Hematopoietic multipotent progenitor cell treated with erythropoietin and hydrocortisone succinate and interleukin-3 and kit ligand, for 17 days (in vitro differentiated cells): ENCODE measurements around the gene UNK.

Experiments
- DNase-seq: peaks from one replicate; pipeline ENCODE4 v3.0.0-alpha.2; 2015; ENCODE audit warnings: low spot score

Gene UNK, protein sequence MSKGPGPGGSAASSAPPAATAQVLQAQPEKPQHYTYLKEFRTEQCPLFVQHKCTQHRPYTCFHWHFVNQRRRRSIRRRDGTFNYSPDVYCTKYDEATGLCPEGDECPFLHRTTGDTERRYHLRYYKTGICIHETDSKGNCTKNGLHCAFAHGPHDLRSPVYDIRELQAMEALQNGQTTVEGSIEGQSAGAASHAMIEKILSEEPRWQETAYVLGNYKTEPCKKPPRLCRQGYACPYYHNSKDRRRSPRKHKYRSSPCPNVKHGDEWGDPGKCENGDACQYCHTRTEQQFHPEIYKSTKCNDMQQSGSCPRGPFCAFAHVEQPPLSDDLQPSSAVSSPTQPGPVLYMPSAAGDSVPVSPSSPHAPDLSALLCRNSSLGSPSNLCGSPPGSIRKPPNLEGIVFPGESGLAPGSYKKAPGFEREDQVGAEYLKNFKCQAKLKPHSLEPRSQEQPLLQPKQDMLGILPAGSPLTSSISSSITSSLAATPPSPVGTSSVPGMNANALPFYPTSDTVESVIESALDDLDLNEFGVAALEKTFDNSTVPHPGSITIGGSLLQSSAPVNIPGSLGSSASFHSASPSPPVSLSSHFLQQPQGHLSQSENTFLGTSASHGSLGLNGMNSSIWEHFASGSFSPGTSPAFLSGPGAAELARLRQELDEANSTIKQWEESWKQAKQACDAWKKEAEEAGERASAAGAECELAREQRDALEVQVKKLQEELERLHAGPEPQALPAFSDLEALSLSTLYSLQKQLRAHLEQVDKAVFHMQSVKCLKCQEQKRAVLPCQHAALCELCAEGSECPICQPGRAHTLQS

DNA sequence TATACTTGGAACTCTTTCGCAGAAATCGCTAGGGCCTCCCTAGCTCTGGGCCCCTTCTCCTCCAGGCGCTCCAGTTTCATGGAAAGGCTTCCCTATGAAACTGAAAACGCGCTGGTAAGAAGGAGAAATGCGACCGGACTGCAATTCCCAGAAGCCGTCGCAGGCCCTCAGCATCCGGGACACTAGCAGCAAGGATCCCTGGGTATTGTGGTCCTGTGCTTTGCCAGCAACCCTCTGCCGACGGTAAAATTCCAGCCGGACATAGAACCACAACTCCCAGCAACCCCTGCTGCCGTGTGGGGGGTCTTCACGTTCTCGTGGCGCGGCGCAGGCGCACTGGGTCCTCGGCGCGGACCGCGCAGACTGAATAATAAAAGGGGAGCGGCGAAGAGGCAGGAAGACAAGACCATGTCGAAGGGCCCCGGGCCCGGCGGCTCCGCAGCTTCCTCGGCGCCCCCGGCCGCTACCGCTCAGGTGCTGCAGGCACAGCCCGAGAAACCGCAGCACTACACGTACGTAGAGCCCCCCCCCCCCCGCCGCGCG, at the start of gene UNK:
TSS of gene UNK (plus strand) at position 334 of the 543 bp plus-strand sequence. CDS start at position 409, 75 bp downstream.
- peak; percentile 99 for DNase-seq

DNA sequence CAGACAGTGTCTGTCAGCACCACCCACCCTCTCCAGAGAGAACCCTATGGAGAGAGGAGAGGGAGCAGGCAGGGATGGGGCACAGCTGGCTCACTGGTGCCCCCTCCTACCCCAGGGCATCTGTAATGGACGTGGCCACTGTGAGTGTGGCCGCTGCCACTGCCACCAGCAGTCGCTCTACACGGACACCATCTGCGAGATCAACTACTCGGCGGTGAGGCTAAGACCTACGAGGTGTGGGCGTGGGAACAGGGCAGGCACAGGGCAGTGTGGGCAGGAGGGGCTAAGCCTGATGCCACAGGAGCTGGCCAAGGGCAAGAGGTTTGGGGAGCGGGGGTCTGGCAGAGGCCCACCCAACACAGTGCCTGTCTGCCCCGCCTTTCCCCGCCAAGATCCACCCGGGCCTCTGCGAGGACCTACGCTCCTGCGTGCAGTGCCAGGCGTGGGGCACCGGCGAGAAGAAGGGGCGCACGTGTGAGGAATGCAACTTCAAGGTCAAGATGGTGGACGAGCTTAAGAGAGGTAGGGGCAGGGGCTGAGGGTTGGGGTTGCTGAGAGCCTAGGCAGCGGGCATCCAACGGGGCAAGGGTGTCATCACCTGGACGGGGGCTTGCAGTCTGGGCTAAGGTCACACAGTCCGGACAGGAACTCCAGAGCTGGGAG, 48.3 kb upstream of the UNK start:
- DNase-seq = no peak

DNA sequence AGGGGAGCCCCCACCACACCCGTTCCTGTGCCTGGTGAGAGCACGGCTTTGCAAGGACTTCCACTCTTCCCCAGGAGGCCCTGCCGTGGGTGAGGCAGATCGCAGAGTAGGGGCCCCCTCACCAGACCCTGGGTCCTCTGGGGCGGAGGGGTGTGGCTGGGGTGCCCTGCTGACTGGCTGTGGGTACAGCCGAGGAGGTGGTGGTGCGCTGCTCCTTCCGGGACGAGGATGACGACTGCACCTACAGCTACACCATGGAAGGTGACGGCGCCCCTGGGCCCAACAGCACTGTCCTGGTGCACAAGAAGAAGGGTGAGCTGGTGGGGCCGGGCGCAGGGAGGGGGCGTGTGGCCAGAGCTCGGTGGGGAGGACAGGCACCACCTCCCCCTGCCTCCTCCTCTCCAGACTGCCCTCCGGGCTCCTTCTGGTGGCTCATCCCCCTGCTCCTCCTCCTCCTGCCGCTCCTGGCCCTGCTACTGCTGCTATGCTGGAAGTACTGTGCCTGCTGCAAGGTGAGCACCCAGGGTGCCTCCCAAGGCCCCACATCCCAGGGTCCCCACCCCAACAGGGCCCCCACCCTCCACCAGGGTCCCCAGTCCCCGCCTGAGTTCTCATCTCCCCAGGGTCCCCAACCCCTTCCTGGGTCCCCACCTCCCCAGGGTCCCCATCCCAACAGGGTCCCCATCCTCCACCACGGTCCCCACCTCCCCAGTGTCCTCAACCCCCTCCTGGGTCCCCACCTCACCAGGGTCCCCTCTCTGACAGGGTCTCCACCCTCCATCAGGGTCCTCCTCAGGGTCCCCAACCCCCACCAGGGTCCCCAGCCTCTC, 47.3 kb upstream of the UNK start:
- DNase-seq = no peak

DNA sequence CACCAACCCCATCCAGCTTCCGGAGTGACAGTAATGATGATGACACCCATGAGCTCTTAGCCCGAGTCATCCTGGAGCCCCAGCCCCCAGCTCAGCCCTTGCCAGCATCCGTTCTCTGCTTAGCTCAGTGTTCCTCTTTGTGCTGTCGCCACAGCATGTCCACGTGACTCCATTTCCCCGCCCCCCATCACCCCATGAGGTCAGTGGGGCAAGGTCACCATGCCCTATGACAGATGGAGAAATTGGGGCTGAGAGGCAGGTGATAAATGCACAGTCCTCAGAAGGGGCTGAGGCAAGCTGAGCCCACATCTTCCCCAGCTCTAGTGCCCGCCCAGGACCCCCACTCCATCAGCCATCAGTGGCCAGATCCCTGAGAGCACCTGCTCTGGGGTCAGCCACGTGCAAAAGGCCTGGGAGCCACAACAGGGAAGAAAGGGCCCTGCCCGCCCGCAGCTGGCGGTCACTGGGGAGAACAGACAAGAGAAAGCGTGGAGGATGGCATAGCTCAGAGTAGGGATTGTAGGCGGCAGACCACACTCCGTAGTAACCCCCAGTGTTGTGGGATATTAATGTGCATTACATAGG, 46.3 kb upstream of the UNK start:
- no peak for DNase-seq

DNA sequence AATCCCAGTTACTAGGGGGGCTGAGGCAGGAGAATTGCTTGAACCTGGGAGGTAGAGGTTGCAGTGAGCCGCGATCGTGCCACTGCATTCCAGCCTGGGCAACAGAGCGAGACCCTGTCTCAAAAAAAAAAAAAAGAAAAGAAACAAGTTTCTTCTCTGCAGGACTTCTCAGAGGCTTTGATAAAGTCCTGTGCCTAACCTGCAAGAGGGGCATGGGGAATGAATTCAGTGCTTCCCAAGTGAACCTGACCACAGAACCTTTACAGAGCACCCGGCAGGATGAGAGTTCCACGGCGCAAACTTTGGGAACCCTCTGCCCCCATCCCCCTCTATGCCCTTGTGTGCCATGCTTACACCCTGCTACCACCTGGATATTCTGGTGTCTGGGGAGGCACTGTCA, 45.4 kb upstream of the UNK start:
- no peak for DNase-seq

DNA sequence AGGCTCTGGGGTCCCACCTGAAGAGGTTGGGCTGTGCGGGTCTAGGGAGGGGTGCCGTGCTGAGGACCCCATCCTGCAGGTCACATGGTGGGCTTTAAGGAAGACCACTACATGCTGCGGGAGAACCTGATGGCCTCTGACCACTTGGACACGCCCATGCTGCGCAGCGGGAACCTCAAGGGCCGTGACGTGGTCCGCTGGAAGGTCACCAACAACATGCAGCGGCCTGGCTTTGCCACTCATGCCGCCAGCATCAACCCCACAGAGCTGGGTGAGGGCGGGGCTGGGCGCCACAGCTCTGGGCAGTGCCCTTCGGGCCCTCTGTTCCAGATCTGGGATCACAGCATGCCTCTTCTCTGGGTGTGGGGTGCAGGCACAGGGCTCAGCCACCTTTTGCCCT, 44.8 kb upstream of the UNK start:
- no peak for DNase-seq

DNA sequence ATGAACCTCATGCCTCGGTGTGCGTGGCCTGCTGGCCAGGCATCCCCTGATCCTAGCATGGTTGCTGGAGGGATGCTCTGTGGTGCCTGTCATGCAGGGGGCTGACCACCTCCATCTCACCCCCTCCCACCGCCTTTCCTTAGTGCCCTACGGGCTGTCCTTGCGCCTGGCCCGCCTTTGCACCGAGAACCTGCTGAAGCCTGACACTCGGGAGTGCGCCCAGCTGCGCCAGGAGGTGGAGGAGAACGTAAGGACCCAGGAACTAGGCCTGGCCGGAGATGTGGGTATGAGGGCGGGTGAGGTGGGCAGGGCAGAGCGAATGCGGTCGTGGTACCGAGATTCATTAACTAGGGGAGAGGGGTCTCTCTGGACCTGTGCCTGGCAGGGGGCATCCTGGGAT, 44.4 kb upstream of the UNK start:
- no peak for DNase-seq

DNA sequence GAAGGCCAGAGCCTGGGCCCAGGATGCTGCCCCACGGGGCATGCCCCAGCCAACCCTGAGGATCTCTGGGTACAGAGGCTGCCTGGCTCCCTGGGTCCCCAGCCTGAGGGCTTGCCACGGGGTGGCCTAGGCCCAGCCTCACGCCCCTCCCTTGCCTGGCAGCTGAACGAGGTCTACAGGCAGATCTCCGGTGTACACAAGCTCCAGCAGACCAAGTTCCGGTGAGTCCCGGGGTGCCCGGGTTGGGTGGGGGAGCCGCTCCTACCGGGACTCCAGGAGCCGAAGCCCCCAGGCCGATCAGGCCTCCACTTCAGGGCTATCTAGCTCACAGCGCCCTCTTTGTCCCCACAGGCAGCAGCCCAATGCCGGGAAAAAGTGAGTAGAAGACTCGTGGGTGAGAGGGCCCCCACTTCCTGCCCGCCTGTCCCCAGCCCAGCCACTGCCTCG, 44.0 kb upstream of the UNK start:
- DNase-seq = no peak

DNA sequence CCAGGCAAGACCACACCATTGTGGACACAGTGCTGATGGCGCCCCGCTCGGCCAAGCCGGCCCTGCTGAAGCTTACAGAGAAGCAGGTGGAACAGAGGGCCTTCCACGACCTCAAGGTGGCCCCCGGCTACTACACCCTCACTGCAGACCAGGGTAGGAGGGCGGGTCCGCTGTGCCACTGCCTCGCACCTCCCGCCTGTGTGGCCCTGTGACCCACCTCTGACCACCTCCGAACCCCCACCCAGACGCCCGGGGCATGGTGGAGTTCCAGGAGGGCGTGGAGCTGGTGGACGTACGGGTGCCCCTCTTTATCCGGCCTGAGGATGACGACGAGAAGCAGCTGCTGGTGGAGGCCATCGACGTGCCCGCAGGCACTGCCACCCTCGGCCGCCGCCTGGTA, 42.3 kb upstream of the UNK start:
- DNase-seq = no peak

DNA sequence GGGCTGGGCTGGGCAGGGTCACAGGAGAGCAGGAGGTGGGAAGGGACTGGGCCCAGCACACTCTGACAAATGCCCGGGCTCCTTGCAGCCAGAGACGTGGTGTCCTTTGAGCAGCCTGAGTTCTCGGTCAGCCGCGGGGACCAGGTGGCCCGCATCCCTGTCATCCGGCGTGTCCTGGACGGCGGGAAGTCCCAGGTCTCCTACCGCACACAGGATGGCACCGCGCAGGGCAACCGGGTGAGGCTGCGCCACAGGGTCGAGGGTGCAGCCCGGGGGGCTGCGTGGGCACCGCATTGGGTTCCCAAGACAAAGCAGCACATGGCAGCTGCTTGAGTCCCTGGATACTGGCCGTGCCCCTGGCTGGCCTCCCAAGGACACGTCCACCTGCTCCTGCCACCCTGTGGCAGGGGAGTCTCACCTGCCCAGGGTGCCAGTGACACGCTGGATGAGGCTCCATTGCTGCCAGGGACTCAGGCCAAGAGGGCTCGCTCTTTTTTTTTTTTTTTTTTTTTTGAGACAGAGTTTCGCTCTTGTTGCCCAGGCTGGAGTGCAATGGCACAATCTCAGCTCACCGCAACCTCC, 40.9 kb upstream of the UNK start:
- no peak for DNase-seq

DNA sequence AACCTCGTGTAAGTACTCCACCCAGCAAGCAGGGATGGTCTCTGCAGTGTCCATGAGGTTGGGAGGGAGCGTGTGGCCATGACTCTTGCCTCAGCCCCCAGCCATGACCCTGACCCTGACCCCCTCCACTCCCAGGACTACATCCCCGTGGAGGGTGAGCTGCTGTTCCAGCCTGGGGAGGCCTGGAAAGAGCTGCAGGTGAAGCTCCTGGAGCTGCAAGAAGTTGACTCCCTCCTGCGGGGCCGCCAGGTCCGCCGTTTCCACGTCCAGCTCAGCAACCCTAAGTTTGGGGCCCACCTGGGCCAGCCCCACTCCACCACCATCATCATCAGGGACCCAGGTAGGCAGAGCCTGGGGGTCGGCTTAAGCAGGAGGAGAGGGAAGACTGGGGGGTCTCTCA, 35.9 kb upstream of the UNK start:
- DNase-seq = no peak

DNA sequence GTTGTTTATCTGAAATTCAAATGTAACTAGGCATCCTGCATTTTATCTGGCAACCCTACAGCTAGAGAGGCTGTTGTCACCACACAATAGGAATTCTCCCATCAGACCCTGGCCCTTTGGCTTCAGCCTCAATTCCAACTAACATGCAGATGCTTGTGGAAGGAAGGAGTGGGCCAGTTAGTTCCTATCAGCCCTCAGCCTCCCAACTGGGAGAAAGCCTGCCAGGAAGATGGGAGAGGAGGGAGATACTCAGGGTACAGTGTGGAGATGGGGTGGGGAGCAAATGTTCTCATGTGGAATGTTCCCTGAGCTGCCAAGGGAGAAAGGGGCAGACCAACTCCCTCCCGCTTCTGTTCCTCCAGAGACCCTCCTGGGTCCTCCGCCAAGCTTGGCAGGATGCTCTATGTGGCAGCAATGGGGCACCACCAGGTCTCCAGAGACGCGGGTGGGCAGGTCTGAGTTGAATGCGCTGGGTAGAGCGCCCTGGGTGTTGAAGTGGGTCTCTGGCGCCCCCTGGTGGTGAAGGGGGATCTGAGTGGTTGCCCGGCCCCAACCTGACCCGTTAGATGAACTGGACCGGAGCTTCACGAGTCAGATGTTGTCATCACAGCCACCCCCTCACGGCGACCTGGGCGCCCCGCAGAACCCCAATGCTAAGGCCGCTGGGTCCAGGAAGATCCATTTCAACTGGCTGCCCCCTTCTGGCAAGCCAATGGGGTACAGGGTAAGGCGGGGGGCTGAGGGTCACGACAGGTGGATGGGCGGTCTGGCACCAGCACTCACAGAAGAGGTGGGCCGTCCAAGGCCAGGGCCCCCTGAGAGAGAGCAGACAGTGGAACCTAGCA, 34.8 kb upstream of the UNK start:
- DNase-seq = peak; percentile 91

DNA sequence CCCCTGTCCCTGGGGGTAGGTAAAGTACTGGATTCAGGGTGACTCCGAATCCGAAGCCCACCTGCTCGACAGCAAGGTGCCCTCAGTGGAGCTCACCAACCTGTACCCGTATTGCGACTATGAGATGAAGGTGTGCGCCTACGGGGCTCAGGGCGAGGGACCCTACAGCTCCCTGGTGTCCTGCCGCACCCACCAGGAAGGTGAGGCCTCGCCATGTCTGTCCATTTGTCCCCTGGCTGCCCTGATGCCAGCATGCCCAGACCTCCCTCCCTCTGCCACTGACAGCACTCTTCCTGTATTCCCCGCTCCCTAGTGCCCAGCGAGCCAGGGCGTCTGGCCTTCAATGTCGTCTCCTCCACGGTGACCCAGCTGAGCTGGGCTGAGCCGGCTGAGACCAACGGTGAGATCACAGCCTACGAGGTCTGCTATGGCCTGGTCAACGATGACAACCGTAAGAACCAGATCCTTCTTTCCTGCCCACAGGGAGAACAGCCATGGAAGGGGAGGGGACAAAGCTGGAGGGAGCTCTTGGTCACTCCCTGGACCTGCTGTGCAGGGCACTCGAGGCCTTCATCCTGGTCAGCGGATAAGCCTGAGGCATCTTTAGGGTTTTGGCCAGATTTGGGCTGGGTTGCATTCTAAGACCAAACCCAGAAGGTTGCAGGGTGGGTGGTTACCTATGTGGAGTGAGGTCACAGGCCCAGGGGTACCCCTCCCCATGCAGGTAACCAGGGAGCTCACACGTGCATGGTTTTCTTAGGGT, 33.8 kb upstream of the UNK start:
- DNase-seq = no peak

DNA sequence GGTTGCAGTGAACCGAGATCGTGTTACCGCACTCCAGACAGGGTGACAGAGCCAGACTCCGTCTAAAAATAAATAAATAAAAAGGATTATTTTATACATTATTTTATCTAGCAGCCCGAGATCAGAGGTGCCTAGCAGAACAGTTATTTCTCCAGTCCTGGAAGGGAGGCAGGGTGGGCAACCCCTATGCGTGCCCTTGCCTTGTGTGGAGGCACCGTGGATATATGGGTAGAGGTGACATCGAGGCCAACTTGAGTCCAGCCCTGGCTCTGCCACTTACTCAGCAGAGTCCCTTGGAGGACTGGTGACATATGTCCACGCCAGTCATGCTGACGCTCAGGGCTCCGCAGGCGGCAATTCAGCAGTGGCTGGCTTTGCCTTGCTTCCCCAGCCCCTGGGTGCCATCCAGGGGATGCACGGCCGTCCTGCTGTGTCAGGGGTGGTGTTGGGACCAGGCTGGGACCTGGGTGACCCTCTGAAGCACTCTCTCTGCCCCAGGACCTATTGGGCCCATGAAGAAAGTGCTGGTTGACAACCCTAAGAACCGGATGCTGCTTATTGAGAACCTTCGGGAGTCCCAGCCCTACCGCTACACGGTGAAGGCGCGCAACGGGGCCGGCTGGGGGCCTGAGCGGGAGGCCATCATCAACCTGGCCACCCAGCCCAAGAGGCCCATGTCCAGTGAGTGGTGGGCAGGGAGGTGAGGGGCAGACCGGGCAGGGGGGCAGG, 32.8 kb upstream of the UNK start:
- no peak for DNase-seq

DNA sequence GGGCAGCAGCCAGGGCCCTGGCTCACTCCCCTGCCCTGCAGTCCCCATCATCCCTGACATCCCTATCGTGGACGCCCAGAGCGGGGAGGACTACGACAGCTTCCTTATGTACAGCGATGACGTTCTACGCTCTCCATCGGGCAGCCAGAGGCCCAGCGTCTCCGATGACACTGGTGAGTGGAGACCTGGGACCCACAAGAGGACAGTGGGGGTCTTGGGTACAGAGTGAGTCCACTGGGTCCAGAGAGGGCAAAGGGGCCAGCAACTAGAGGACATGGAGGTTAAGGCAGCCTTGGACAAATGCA, 32.2 kb upstream of the UNK start:
- DNase-seq = no peak

DNA sequence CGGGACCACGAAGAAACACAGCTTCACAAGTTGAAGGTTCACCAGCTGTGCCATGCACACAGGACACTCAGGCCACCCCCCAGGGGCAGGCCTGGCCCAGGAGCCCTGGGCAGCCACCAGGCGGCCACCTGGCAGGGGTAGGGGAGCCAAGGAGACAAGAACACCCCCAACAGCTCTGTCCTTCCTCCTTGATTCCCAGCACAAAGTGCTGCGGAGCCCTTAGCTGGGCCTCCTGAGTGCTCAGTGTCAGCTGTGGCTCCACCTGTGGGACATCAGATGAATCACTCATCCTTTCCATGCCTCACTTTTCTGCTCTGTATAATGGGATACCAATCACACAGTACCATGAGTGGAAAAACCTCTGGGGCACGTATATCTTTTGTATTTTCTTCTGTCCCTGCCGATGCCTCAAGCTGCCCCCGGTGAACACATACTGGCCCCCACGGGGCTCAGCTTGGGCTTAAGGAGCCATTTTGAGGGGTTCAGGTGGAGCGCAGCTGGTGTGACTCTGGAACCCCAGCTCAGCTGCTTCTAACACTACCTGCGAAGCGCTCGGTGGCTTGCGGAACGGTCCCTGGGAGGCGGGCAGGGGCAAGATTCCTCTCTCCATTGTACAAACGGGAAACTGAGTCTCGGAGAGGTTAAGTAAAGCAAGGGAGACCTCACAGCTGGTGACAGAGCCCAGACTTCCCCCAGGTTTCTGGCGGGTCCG, 31.6 kb upstream of the UNK start:
- no peak for DNase-seq

DNA sequence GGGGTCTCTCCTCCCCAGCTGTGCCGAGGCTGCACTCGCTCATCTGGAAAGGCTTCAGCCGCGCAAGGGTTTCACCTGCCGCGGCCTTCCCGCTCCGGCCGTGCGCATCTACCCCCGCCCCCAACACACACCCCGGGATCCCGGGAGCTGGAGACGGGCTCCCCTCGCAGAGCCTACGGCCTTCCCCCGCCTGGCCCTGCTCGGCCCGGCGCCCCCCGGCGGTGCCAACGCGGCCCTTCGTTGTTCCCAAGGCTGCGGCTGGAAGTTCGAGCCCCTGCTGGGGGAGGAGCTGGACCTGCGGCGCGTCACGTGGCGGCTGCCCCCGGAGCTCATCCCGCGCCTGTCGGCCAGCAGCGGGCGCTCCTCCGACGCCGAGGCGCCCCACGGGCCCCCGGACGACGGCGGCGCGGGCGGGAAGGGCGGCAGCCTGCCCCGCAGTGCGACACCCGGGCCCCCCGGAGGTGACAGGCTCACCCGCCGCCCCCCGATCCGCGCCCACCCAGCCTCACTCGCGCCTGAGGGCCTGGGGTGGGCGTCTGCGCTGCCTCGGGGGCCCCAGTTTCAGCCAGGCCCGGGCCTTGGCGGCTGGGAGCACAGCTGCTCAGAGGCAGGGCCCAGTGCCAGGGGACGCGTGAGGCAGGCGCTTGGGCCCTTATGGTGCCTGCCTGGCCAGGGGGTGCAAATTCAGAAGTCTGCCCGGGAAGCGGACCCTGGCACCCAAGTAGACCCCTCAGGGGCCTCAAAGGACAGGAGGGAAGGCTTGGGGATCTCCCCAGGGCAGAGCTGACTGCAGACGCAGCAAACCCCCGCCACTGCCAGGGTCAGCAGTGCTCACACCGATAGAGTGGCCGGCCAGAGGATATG, 30.9 kb upstream of the UNK start:
- DNase-seq = peak; percentile 63
